Keratinocyte (primary cell): ENCODE measurements around the gene HRH3.

Experiments
- CTCF ChIP-seq, 3 experiments: IDR thresholded peaks in 1 of 3; conservative IDR thresholded peaks in 1 of 3; optimal IDR thresholded peaks in 1 of 3; 2 replicates in 2 of 3; 3 replicates in 1 of 3; pipeline versions ENCODE3 to v1.5.1; 2011; ENCODE audit warnings: low read length in 3 of 3, mild to moderate bottlenecking in 3 of 3, moderate library complexity in 2 of 3, control low read depth in 1 of 3, inconsistent platforms in 1 of 3; ENCODE audit not compliant: insufficient read depth in 2 of 3; ENCODE audit errors: extremely low read depth in 1 of 3
- EZH2 ChIP-seq: IDR thresholded peaks from one replicate; pipeline ENCODE4 v1.6.1; 2012; ENCODE audit warnings: inconsistent platforms, mild to moderate bottlenecking, low read length, moderate library complexity

- TF ChIP-seq CTCF (optimal IDR thresholded peaks at IDR 0.05 in 1 of 3, IDR thresholded peaks at IDR 0.05 in 1 of 3, conservative IDR thresholded peaks at IDR 0.05 in 1 of 3; ENCODE audit: extremely low read depth in 1 of 3, insufficient read depth in 2 of 3, low read length in 3 of 3) (no peak), EZH2 (no peak)
Measured at GRCh38 chr20:62237801-62238568, 17.9 kb upstream of the HRH3 start, which contains the start of gene OSBPL2.
